OCI-M1 (cell line): ENCODE data around the gene TSSK1B.
"Not testable (repeated sequence)": the region's sequence is repeated elsewhere in the genome, so short reads cannot be mapped to it uniquely, and the experiment has no call there.

ENCODE experiments used
- DNase-seq: peaks from one replicate; lab custom pipeline; 2025; lab: John Stamatoyannopoulos, UW

TSSK1B gene

DNA sequence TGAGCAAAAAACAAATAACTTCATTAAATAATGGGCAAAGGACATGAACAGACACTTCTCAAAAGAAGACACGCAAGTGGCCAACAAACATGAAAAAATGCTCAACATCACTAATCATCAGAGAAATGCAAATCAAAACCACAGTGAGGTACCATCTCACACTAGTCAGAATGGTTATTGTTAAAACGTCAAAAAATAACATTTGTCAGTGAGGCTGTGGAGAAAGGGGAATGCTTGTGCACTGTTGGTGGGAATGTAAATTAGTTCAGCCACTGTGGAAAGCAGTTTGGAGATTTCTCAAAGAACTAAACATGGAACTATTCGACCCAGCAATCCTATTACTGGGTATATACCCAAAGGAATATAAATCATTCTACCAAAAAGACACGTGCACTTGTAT, 36.8 kb downstream of the TSSK1B start:
- DNase-seq, result not testable (repeated sequence)

- no peak for DNase-seq
Observed at GRCh38 chr5:113397046-113397445, 37.7 kb downstream of the TSSK1B start.

DNA sequence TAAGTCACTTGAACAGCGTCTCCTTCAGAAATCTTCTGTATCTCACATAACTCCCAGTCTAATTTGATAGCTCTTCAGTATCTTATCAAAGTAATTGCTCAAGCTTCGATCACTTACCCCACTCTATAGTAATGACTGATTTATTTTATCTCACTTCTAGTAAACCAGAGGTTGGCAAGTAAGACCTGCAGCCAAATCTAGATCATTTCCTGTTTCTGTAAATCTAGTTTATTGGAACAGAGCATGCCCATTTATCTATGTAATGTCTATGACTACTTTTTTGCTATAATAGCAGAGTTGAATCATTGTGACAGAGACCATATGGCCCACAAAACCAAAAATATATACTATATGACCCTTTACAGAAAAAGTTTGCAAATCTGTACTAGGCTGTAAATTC, 40.1 kb downstream of the TSSK1B start:
- DNase-seq, result no peak

- no peak for DNase-seq
Observed at GRCh38 chr5:113390224-113390623, 44.6 kb downstream of the TSSK1B start.

DNA sequence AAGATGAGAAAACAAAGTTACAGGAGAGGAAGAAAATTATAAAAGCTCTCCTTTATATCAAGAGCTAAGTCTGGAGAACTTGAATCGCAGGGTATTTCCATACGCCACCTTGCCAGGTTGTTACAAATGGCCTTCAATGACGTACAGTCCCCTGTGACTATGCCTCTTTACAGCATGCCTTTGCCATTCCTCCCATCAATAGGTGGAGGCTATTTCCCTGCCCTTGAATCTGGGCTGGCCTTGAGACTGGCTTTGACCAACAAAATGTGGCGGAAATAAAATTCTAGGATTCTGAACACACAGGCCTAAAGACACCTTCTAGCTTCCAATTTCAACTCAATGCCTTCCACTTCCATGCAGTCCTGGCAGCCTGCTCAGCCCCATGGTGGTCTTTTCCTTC, 45.7 kb downstream of the TSSK1B start:
- no peak for DNase-seq

DNA sequence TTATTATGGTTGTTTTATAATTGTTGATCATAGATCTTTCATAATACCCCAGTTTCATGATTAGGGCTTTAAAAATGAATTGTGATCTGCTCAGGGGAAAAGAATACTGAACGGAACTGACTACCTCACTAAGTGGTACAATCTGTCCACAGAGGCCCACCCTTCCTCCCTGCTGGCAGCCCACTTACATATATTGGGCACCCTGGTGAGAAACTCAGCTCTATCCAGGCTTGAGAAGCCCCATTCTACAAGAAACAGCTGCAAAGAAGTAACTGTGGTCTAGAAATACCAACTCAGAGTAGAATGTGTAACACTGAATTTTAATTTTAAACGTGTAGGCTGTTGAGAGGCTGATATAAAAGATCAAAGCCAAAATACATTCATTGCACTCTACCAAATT, 46.9 kb downstream of the TSSK1B start:
- no peak for DNase-seq

DNA sequence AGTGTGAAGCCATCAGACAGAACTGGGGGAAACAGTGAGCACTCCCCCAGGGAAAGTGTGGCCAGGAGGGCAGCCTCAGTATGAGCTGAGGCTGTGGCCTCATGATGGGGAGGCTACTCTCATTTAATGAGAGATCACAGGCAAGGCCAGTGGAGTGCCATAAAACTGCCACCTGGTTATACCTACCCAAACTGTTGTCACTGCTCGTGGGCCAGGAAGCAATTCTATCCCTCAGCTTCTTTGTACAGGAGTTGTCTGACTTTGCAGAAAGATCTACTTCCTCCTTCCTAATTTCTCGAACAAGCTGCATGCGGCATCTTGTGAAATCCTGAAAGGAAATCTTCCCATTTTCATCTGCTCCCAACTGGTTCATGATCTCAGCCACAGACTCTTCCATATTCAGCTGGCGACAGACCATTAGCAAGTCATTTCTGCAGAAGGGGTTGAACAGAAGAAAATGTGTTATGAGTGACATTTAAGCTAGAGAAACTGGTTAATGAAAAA, 50.0 kb downstream of the TSSK1B start:
- no peak for DNase-seq

GRCh38 chr5:113382731-113383130, 52.1 kb downstream of the TSSK1B start:
- no peak for DNase-seq
